NCI-H2107 treated with DMSO at 0.1 percent for 48 hours (cell line): ENCODE measurements around the gene ARL8A.
A peak's percentile ranks its signal among the peaks of the same experiment; 100 is the strongest.
"Not testable (repeated sequence)": the region's sequence is repeated elsewhere in the genome, so short reads cannot be mapped to it uniquely, and the experiment has no call there.

Experiments used
- DNase-seq: peaks from one replicate; lab custom pipeline; 2025; ENCODE audit not compliant: unreplicated experiment; lab: John Stamatoyannopoulos, UW

The ARL8A gene

DNA sequence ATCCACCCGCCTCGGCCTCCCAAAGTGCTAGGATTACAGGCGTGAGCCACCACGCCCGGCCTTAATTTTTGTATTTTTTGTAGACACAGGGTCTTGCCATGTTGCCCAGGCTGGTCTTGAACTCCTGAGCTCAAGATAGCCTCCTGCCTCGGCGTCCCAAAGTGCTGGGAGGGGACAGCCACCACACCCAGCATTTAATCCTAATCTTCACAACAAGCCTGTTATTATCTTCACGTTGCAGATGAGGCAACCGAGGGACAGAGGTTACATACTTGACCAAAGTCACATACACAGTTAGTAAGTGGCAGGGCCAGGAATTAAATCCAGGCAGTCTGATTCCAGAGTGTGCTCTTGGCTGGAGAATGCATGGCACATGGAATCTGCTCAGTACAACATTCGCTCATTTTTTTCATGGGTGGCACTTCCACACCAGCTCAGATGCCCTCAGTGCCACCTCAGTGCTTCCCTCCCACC, 26.6 kb downstream of the ARL8A start:
- DNase-seq, result no peak

DNA sequence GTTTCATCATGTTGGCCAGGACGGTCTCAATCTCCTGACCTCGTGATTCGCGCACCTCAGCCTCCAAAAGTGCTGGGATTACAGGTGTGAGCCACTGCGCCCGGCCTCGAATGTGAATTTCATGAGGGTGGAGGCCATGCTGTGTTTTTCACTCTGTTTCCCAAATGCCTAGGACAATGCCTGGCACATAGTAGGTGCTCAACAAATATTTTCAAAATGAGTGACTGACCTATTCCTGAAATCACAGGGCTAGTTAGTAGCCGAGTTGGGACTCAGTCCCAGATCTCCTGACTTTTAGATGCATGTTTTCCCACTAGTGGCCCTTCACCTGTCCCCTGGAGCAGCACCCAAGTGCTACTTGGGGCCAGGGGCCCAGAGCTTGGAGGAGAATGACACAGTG, 28.2 kb downstream of the ARL8A start:
- DNase-seq, result no peak

- DNase-seq, result peak; percentile 82
Observed at GRCh38 chr1:202113690-202114300, 30.7 kb downstream of the ARL8A start.

- DNase-seq, result no peak
Observed at GRCh38 chr1:202112859-202113689, 31.5 kb downstream of the ARL8A start.

DNA sequence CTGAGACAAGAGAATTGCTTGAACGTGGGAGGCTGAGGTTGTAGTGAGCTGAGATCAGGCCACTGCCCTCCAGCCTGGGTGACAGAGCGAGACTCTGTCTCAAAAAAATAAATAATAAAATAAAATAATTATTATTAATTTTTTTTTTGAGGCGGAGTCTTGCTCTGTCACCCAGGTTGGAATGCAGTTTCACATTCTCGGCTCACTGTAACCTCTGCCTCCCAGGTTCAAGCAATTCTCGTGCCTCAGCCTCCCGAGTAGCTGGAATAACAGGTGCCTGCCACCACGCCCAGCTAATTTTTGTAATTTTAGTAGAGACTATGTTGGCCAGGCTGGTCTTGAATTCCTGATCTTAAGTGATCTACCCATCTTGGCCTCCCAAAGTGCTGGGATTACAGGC, 32.9 kb downstream of the ARL8A start:
- not testable (repeated sequence) for DNase-seq

DNA sequence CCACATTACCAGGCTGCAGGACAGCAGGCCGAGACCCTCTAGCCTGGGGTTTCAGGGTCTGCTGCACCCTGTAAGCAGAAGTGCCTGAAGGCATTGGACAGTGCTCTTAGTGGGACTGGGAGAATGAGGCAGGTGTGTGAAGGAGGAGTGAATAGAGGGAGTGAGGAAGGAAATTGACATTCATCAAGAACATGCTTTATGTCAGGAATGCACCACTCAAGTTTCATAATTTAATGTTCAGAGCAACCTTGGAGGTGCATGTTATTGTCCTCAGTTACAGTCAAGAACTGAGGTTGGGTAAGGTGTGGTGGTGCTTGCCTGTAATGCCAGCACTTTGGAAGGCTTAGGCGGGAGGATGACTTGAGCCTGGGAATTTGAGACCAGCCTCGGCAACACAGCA, 33.6 kb downstream of the ARL8A start:
- DNase-seq, result no peak

DNA sequence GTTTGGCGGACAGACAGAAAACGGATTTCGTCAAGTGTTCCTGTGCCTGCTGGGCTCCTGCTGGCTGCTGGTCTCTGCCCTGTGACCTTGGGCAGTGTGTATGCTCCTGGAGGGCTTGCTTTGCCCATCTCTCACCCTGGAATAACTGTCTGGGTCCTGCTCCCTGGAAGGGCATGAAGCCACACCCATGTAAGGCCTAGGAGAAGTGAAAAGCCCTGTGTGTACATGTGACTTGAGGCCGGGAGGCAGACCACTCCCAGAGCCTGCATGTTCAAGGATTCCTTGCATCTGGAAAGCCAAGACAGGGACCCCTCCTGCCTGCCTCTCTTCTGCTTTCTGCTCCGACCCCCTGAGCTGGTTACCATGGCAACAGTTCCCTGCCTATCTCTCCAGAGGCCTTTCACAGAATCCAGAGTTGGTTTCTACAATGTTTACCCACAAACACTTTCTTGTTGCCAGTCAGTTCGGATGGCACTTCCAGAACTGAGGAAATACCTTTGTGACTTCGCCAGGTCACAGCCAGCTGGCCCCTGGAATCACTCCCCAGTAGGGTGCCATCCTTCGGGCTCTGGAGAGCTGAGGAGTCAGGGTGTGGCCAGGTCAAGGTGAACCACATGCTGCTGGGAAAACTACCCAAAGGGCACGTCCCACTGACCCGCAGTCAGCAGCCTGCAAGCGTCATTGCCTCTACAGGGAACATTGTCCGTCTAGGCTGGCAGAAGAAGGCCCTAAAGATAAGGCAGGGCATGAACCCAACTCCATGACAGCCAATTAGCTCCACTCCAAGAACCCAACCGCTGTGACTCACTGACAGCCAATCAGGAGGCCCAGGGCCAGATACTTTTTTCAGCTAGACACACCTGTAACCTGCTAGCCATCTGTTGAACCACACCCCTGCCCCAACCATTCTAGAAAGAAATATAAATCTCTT, 36.5 kb downstream of the ARL8A start:
- DNase-seq, result peak; percentile 88

DNA sequence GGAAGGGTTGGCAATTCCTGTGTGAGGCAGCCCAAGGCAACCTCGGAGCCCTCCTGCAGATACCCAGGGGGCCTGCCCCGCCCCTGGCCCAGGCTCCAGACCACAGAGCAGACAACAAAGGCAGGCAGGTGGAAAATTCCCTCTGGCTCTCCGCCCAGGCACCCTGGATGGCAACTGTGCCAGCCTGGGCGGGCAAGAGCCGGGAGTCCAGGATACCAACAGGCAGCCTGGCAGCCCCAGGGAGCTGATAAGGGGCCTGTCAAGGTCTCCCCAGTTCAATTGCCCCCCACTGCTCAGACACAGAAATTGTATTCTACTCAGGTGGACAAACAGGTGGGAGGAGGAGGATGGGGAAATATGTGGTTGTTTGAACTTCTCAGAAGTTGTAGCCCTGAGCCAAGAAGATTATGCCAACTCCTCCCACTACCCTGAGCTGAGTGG, 37.2 kb downstream of the ARL8A start:
- DNase-seq, result peak; percentile 97

GRCh38 chr1:202106340-202107254, 37.9 kb downstream of the ARL8A start:
- peak; percentile 94 for DNase-seq

- peak; percentile 95 for DNase-seq
Observed at GRCh38 chr1:202105571-202106339, 38.8 kb downstream of the ARL8A start.

- no peak for DNase-seq
Observed at GRCh38 chr1:202104073-202104472, 40.5 kb downstream of the ARL8A start.

- peak; percentile 73 for DNase-seq
Observed at GRCh38 chr1:202101184-202101583, 43.4 kb downstream of the ARL8A start.

- no peak for DNase-seq
Observed at GRCh38 chr1:202093858-202094257, 50.7 kb downstream of the ARL8A start.

DNA sequence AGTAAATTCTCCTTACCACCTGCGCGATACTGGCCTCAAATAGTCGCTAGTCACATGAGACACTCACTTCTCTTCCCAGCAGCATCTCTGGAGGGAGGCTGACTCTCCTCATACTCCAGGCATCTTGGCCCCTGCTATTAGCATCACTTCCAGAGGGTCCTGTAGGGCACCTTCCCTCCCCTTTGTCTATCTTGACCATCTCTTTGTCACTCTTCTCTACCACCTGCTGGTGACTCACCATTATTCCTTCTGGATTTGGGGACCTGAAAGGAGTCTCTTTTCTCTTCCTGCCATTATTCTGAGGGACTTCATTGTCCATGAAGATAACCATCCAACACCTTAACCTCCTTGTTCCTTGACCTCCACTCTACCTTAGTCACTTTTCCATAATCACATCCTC, 53.5 kb downstream of the ARL8A start:
- no peak for DNase-seq

GRCh38 chr1:202088206-202088605, 56.3 kb downstream of the ARL8A start:
- no peak for DNase-seq

DNA sequence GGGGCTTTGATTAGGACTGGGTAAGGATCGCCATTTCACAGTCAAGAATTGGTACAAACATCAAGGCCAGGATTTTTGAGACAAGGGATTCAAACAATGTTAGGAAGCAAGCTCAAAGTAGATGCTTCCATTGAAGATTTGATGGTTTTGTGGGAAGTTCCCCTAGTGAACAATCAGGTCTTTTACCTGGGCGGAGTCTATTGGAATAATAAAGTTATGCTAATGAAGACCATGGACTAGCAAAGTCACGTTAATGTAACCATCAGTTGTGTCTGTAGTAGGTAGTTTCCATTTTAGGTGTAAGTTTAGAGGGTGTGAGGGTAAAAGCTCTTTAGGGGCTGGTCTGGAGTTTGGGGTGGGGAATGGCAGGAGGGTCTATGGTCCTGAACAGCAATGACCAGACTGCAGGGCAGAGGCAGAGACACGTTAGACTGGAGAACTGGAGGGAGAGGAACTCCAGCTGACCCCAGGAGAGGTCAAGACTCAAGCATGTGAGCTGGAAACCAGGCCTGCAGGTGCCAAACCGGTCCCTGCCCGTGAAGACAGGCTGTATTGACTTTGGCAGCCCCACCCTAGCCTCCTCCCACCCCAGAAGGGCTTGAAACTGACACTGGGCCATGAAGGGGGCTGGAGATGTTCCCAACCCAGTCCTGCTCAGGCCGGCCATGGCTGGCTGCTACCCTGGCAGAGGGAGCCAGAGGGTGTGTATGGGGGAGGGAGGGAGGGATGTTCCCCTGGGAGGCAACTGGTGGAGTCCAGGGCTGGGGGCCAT, 57.8 kb downstream of the ARL8A start:
- DNase-seq, result peak; percentile 28

DNA sequence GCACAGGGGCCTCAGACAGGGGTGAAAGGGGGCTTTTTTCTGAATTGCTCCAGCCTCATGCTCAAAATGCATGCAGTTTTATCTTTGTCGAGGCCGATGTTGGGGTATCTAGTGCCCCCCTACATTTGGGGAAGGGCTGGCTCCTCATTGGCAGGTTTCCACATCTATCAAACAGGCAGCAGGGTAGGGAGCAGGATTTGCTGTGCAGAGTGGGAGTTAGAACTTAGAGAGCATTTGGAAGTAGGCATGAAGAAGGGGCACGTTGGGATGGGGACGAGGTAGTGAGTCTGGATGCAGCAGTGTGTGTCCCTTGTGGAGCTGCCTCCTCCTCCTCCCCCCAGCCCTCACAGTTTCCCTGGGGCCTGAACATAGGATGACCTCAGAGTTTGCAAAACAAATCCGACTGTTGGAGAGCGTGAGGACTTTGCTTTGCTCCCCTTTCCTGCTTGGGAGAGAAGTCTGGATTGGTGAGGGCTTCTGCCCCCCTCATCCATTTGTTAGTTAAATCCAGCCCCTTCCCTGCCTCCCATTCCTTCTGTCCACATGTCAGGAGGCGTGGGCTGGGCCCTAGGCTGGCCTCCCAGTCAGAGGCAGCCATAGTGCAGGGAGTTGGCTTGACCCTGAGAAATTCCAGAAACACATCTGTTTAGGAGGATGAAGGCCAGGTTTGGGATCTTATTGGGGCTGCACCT, 58.7 kb downstream of the ARL8A start:
- peak; percentile 79 for DNase-seq
